ENCODE results near the gene FLT4. TPM values are rescaled to one million over a fixed set of nuclear protein-coding genes. Genes with fewer than 3 reads are reported as not detected.

FLT4 gene
- total RNA-seq, 1 experiment from 2014 or later, result not detected

- DNase-seq (ENCODE audit: low spot score), result no peak
Observed at GRCh38 chr5:180594311-180595045, 54.9 kb downstream of the FLT4 start.

GRCh38 chr5:180593446-180594206, 55.8 kb downstream of the FLT4 start:
- no peak for DNase-seq (ENCODE audit: low spot score)

- DNase-seq (ENCODE audit: low spot score), result no peak
Observed at GRCh38 chr5:180592176-180592575, 57.2 kb downstream of the FLT4 start.

GRCh38 chr5:180591311-180591887, 58.0 kb downstream of the FLT4 start, which contains the start of gene SCGB3A1:
SCGB3A1 (minus strand) TSS chr5:180591499; CDS start chr5:180591462, 37 bp downstream.
- no peak for DNase-seq (ENCODE audit: low spot score)

GRCh38 chr5:180590543-180591310, 58.7 kb downstream of the FLT4 start:
- DNase-seq (ENCODE audit: low spot score), result no peak

DNA sequence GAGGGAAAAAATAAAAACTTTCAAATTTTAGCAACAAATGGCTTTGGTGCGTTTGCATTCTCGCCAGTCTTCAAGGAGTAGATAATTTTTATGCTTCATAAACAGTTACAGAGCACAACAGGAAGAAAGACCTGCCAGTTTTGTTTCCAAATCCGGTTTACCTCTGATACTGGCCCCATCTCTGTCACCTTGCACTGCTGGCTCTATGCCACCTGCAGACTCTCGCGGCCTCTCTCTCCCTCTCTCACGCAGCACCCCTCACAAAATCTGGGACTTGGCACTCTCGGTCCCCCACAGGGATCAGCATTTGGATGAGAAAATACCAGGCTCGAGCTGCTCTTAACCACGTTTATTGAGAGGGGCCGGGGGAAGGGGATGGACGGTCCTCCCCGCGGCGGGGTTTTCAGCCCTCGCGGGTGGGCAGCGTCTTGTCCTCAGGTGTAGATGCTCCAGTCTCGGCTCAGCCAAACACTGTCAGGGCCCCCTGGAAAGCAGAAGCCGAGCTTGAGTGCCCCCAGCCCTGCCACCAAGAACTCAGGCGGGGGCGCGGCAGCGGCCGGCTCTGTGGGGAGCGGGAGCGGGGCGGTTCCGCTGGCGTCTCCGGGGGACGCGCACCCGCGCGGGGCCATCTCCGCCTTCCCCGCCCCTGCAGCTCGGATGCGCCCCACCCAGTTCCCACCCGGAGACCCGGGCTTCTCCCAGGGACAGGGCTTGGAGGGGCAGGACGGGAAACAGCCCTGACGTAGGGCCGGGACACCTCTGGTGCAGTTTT, 59.4 kb downstream of the FLT4 start:
- DNase-seq (ENCODE audit: low spot score), result no peak

DNA sequence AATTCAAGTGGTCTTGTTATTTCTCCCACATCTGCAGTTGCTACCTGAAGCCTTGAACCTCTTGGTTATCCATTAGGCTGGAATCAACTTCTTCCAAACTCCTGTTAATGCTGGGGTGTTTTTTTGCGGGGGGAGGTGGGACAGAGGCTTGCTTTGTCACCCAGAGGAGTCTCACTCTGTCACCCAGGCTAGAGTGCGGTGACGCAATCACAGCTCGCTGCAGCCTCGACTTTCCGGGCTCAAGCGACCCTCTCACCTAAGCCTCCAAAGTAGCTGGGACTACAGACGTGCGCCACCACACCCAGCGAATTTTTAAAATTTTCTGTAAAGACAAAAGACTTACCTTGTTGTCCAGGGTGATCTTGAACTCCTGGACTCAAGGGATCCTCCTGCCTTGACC, 62.5 kb downstream of the FLT4 start:
- no peak for DNase-seq (ENCODE audit: low spot score)

- DNase-seq (ENCODE audit: low spot score), result no peak
Observed at GRCh38 chr5:180586204-180586603, 63.2 kb downstream of the FLT4 start.

GRCh38 chr5:180583738-180584137, 65.7 kb downstream of the FLT4 start:
- DNase-seq (ENCODE audit: low spot score), result no peak

DNA sequence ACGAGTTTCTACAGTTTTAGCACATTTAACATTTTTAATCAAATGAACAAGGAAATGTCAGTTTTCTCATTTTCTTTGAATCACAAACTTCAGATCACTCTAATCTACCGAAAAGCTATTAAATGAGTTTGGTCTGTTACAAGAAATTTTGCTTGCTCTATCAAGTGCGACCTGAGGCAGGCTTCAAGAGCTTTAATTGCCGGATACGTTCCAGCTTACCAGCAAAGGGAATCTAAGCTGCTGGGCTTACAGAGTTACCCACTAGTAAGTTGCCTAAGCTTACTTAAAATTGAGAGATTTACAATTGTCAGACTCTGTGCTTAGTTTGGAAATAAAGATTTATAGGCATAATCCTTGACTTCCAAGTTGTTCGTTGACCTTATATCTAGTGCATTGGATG, 68.7 kb downstream of the FLT4 start:
- no peak for DNase-seq (ENCODE audit: low spot score)

GRCh38 chr5:180575571-180575970, 73.8 kb downstream of the FLT4 start:
- no peak for DNase-seq (ENCODE audit: low spot score)

DNA sequence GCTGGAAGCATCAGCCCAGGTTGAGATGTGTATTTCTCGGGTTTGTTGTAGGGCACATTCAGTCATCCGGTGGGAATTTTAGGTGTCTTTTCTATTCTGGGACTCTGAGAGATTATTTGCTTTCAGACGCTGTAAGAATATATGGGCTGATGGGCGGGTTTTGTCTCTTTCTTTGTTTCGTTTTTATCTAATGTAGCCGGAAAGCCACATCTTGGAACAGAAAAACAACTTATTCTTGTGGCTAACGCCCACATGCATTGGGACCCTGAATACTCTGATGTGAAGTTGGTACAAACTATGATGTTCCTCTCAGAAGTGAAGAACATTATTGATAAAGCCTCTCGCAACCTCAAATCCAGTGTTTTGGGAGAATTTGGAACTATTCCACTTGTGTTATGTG, 80.5 kb downstream of the FLT4 start:
- DNase-seq (ENCODE audit: low spot score), result no peak

- no peak for DNase-seq (ENCODE audit: low spot score)
Observed at GRCh38 chr5:180563994-180564393, 85.4 kb downstream of the FLT4 start.

DNA sequence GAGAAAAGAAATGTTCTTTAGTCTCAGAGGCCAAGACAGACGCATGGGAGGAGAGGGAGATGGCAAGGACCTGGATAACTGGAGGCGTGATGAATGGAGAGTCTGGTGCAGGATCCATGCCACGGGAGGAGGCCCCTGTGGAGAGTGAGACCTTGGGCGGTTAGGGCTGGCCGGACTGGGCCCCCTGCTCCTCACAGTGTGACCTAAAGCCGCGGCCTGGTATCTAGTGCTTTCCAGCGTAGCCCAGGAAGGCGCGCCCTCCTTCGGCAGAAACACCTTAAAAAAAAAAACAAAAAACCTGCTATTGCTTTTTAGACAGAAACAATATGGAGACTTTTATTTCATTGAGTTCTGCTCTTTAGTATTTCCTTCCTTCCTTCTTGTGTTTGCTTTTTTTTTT, 91.2 kb downstream of the FLT4 start:
- no peak for DNase-seq (ENCODE audit: low spot score)

- DNase-seq (ENCODE audit: low spot score), result no peak
Observed at GRCh38 chr5:180557217-180557809, 92.1 kb downstream of the FLT4 start.

DNA sequence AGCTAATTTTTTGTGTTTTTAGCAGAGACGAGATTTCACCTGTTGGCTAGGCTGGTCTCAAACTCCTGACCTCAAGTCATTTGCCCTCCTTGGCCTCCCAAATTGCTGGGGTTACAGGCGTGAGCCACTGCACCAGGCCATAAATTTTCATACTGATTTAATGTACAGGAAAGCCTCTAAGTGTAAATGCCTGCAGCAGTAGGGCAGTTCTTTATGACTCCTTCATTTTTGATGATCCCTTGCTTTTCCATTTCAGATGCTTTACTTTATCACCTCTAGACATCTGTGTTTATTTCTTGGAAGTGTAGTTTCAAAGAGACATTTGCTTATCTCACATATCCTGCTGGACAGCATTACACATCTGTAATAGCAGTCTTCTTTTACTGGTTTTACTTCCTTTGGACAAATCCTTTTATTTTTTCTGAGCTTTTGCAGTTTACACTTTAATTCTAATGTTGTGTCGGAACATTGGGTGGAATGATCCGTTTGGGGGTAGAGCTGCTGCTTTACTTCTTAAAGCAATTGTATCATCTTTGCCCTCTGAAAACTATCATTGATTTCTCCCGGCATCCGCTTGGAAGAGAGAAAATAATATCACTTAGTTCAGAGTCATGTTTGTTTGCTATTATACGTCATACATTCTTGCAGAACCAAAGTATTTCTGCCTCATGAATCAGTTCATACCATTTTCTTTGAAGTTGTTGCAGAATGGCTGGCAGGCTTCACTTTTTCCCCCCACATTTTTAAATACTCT, 94.1 kb downstream of the FLT4 start:
- no peak for DNase-seq (ENCODE audit: low spot score)

DNA sequence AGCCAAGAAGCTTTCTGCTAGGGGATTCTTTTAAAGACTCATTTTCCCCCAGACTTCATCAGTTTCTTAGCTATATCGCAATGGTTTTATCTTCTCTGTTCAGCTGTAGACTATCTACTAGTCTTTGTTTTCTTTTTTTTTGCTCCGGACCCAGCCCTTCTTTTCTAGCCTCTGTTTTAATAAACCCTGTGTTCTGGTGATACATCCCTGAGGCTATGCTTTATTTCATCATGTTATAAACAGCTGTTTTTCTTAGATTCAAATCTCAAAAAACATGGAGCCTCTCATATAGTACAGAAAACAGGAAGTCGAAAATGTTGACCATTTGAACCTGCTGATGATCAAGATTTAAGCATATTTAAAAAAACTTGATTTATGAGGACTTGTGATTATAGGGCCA, 95.9 kb downstream of the FLT4 start:
- DNase-seq (ENCODE audit: low spot score), result no peak
